Caco-2 (cell line): ENCODE results near the gene SH3GL1. TPM values are rescaled to one million over a fixed set of nuclear protein-coding genes. Genes with fewer than 3 reads are reported as not detected.

Source experiments
- BruUV-seq: library from RNA; stranded (reverse); fragments of 400-500 nt; replicated peaks from 2 replicates; lab custom pipeline; 2021; lab: Mats Ljungman, UMichigan
- CTCF ChIA-PET: fragments of 300-600 bp; sonication (Branson Sonifier 250); formaldehyde crosslinking; loops from one replicate; lab custom pipeline; 2022; ENCODE audit warnings: antibody characterized with exemption; lab: Charles Lee
- POLR2A ChIA-PET: fragments of 300-600 bp; sonication (Branson Sonifier 250); formaldehyde crosslinking; loops from one replicate; lab custom pipeline; 2022; ENCODE audit warnings: antibody characterized with exemption; lab: Charles Lee
- DNase-seq, 2 experiments: peaks; one replicate each; pipeline versions ENCODE4 v3.0.0 to v3.0.0-alpha.2; 2020 to 2022
- H3K27me3 ChIP-seq: replicated peaks from 2 replicates; pipeline ENCODE4 v1.6.0; 2011; ENCODE audit warnings: low read length; ENCODE audit not compliant: control insufficient read depth, insufficient read depth
- H3K36me3 ChIP-seq: 2 replicates; pipeline ENCODE4 v1.5.1; 2011; ENCODE audit warnings: low read length; ENCODE audit not compliant: control insufficient read depth, insufficient read depth
- H3K4me1 ChIP-seq: fragments of 250-450 bp; sonication (Bioruptor Pico); 2 replicates; pipeline ENCODE4 v1.5.1; 2020; ENCODE audit warnings: mild to moderate bottlenecking
- H3K4me3 ChIP-seq: 2 replicates; pipeline ENCODE4 v1.5.1; 2011; ENCODE audit warnings: low read depth, mild to moderate bottlenecking, control low read depth, low read length
- H3K9me3 ChIP-seq: fragments of 250-450 bp; sonication (Bioruptor Pico); 2 replicates; pipeline ENCODE4 v1.5.1; 2020; ENCODE audit warnings: mild to moderate bottlenecking, moderate library complexity
- H3K27ac Mint-ChIP-seq: one replicate; pipeline ENCODE4 v1.8.0; 2022; ENCODE audit warnings: mixed read lengths; ENCODE audit not compliant: unreplicated experiment
- H3K27me3 Mint-ChIP-seq: one replicate; pipeline ENCODE4 v1.8.0; 2022; ENCODE audit warnings: mixed read lengths; ENCODE audit not compliant: insufficient read depth, unreplicated experiment
- H3K36me3 Mint-ChIP-seq: one replicate; pipeline ENCODE4 v1.8.0; 2022; ENCODE audit warnings: mild to moderate bottlenecking, mixed read lengths; ENCODE audit not compliant: insufficient read depth, unreplicated experiment
- H3K4me1 Mint-ChIP-seq: one replicate; pipeline ENCODE4 v1.8.0; 2022; ENCODE audit warnings: low read depth, mixed read lengths; ENCODE audit not compliant: unreplicated experiment
- H3K4me3 Mint-ChIP-seq: one replicate; pipeline ENCODE4 v1.8.0; 2022; ENCODE audit warnings: mild to moderate bottlenecking, moderate library complexity, mixed read lengths; ENCODE audit not compliant: unreplicated experiment
- H3K9me3 Mint-ChIP-seq: one replicate; pipeline ENCODE4 v1.8.0; 2022; ENCODE audit warnings: mixed read lengths; ENCODE audit not compliant: unreplicated experiment
- intact Hi-C: fragments of 100-400 bp; cut with micrococcal nuclease; formaldehyde crosslinking; loops from one replicate; pipeline ENCODE4 v1.10.0; 2022; ENCODE audit not compliant: unreplicated experiment
- total RNA-seq: library from RNA; stranded (reverse); gene quantifications from 2 replicates; pipeline ENCODE4 v1.2.3, GENCODE V29; 2022
- TF ChIP-seq, protein P1 (sequence below), 2 experiments: fragments of 200-600 bp in 1 of 2; IDR thresholded peaks; 1 replicate in 1 of 2; 2 replicates in 1 of 2; pipeline versions ENCODE4 v1.5.1 to v1.8.0; 2011 to 2022; ENCODE audit warnings: antibody characterized with exemption in 1 of 2, control low read depth in 1 of 2, inconsistent platforms in 1 of 2, low read depth in 1 of 2, low read length in 1 of 2, mild to moderate bottlenecking in 1 of 2, moderate library complexity in 1 of 2; ENCODE audit not compliant: insufficient read depth in 1 of 2, severe bottlenecking in 1 of 2, unreplicated experiment in 1 of 2

SH3GL1 gene
- total RNA-seq, 1 experiment from 2014 or later, result 91.3 TPM

DNA sequence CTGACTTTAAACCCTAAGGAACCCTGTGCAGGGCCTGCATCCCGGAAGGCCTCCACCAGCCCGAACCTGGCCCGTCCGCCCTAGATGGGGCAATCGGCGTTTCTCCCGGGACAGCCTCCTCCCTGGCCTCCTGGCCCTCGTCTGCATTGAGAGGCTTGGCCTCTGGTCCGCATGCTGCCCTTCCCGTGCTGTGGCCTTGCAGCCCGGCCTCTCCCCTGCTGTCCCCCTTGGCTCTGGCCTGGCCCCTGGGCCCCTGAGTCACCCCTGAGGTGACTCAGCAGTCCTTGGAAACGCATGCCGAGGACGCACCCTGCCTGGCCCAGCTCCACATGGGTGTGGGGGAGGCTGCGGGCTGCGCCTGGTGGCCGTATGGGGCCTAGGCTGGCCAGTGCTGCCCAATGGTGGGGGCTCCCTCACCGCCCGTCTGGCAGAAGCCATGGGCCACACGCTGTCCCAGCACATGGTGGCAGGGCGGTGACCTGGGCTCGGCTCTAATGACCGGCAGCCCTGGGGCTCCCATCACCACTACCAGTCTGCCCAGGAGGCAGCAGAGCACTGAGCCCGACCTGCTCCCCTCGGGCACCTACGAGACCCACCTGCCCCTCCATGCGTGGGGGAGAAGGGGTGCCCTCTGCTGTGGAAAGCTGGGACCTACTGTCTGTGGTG lies 25.7 kb downstream of the SH3GL1 start:
- intact Hi-C loops, result loop anchor here (1.0 kb wide), 2 partner anchors 17 to 26 kb away; partner anchors contain the start of gene SH3GL1
- peaks cover 50% of the 10 kb centered on the region for H3K36me3 Mint-ChIP-seq
- H3K4me1 ChIP-seq, result peaks cover 40% of the 10 kb centered on the region

GRCh38 chr19:4373601-4374497 lies 26.5 kb downstream of the SH3GL1 start:
- ChIA-PET CTCF (interaction anchor here (1.3 to 2.6 kb wide), 5 partner anchors 17 to 31 kb away, joined by 4 to 25 read pairs (median 18); partner anchors contain the start of genes CHAF1A, MPND and SH3GL1), POLR2A (interaction anchor here (2.0 to 2.7 kb wide), 3 partner anchors 17 to 31 kb away, joined by 20 to 27 read pairs (median 21); partner anchors contain the start of genes CHAF1A and MPND)
- Mint-ChIP-seq H3K4me3 (peak overlapping the region; percentile 57), H3K36me3 (peaks cover 50% of the 10 kb centered on the region), H3K9me3 (no peaks in the 10 kb centered on the region), H3K27ac (peak overlapping the region; percentile 93), H3K4me1 (peaks cover 17% of the 10 kb centered on the region), H3K27me3 (no peaks in the 10 kb centered on the region)
- Histone ChIP-seq H3K4me1 (peaks cover 40% of the 10 kb centered on the region), H3K36me3 (no peaks in the 10 kb centered on the region; the same call in 1 of the 2 replicates), H3K9me3 (no peaks in the 10 kb centered on the region), H3K4me3 (no peak overlapping the region), H3K27me3 (no peaks in the 10 kb centered on the region)
- intact Hi-C loops, result no loop called here
- TF ChIP-seq, protein P1, sequence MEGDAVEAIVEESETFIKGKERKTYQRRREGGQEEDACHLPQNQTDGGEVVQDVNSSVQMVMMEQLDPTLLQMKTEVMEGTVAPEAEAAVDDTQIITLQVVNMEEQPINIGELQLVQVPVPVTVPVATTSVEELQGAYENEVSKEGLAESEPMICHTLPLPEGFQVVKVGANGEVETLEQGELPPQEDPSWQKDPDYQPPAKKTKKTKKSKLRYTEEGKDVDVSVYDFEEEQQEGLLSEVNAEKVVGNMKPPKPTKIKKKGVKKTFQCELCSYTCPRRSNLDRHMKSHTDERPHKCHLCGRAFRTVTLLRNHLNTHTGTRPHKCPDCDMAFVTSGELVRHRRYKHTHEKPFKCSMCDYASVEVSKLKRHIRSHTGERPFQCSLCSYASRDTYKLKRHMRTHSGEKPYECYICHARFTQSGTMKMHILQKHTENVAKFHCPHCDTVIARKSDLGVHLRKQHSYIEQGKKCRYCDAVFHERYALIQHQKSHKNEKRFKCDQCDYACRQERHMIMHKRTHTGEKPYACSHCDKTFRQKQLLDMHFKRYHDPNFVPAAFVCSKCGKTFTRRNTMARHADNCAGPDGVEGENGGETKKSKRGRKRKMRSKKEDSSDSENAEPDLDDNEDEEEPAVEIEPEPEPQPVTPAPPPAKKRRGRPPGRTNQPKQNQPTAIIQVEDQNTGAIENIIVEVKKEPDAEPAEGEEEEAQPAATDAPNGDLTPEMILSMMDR (IDR thresholded peaks at IDR 0.05; ENCODE audit: insufficient read depth in 1 of 2, low read depth in 1 of 2, low read length in 1 of 2, severe bottlenecking in 1 of 2, unreplicated experiment in 1 of 2), result no peak
- no TSS peak for BruUV-seq
- no peak for DNase-seq

More for the DNA sequence above, 25.7 kb downstream of the SH3GL1 start:
- Mint-ChIP-seq H3K9me3 (no peaks in the 10 kb centered on the region), H3K27me3 (no peaks in the 10 kb centered on the region), H3K27ac (peak overlapping the region; percentile 93), H3K4me3 (peak overlapping the region; percentile 57), H3K4me1 (peaks cover 17% of the 10 kb centered on the region)
- ChIA-PET POLR2A (interaction anchor here (1.2 to 2.7 kb wide), 4 partner anchors 16 to 32 kb away, joined by 8 to 27 read pairs (median 20); partner anchors contain the start of genes CHAF1A, MPND and SH3GL1), CTCF (interaction anchor here (0.6 to 2.6 kb wide), 13 partner anchors 12 to 766 kb away, joined by 3 to 25 read pairs (median 7); partner anchors contain the start of genes CHAF1A, MPND, SH3GL1 and YJU2)
- BruUV-seq, result TSS peak; percentile 36
- Histone ChIP-seq H3K27me3 (no peaks in the 10 kb centered on the region), H3K9me3 (no peaks in the 10 kb centered on the region), H3K4me3 (no peak overlapping the region), H3K36me3 (no peaks in the 10 kb centered on the region; the same call in 1 of the 2 replicates)
- peak; percentile 66 to 82 for DNase-seq
- TF ChIP-seq, protein P1 (IDR thresholded peaks at IDR 0.05; ENCODE audit: insufficient read depth in 1 of 2, low read depth in 1 of 2, low read length in 1 of 2, severe bottlenecking in 1 of 2, unreplicated experiment in 1 of 2), result no peak

DNA sequence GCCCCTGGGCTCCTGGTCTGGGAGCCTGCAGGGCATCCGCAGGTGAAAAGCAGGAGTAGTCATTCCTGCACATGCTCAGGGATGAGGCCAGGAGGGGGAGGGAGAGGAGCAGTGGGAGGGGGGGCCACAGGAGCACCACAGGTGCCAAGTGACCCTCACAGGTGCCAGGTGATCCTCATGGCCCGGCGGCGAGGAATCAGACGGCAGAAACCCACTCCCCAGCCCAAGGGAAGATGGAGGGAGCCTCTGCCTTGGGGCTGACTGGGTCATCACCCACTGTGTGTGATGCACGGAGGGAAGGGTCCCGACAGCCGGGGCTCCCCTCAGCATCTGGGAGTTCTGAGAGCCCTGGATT lies 27.4 kb downstream of the SH3GL1 start:
- Histone ChIP-seq H3K4me1 (peaks cover 40% of the 10 kb centered on the region), H3K27me3 (no peaks in the 10 kb centered on the region), H3K4me3 (no peak overlapping the region), H3K9me3 (no peaks in the 10 kb centered on the region), H3K36me3 (no peaks in the 10 kb centered on the region; the same call in 1 of the 2 replicates)
- DNase-seq, result no peak
- intact Hi-C loops, result no loop called here
- peak overlapping the region; percentile 70 for H3K27ac Mint-ChIP-seq
- TF ChIP-seq, protein P1 (IDR thresholded peaks at IDR 0.05; ENCODE audit: insufficient read depth in 1 of 2, low read depth in 1 of 2, low read length in 1 of 2, severe bottlenecking in 1 of 2, unreplicated experiment in 1 of 2), result no peak
- no peaks in the 10 kb centered on the region for H3K9me3 Mint-ChIP-seq
- ChIA-PET CTCF (no interaction called here), POLR2A (no interaction called here)
- no peak overlapping the region for H3K4me3 Mint-ChIP-seq
- H3K4me1 Mint-ChIP-seq, result peaks cover 17% of the 10 kb centered on the region
- H3K27me3 Mint-ChIP-seq, result no peaks in the 10 kb centered on the region
- peaks cover 59% of the 10 kb centered on the region for H3K36me3 Mint-ChIP-seq
- no TSS peak for BruUV-seq
